ENCODE measurements around the gene CYB561A3.

Gene CYB561A3

GRCh38 chr11:61315260-61315659, 46.4 kb downstream of the CYB561A3 start:
- no peak for DNase-seq

GRCh38 chr11:61310749-61311148, 50.9 kb downstream of the CYB561A3 start:
- DNase-seq = no peak

- no peak for DNase-seq
Measured at GRCh38 chr11:61309739-61310138, 51.9 kb downstream of the CYB561A3 start.

- no peak for DNase-seq
Measured at GRCh38 chr11:61309141-61309540, 52.5 kb downstream of the CYB561A3 start.

- DNase-seq = no peak
Measured at GRCh38 chr11:61307354-61307753, 54.3 kb downstream of the CYB561A3 start.

- no peak for DNase-seq
Measured at GRCh38 chr11:61306221-61306620, 55.5 kb downstream of the CYB561A3 start.

- DNase-seq = no peak
Measured at GRCh38 chr11:61305417-61305816, 56.3 kb downstream of the CYB561A3 start.

- DNase-seq = no peak
Measured at GRCh38 chr11:61303725-61304124, 58.0 kb downstream of the CYB561A3 start.

- no peak for DNase-seq
Measured at GRCh38 chr11:61302550-61302949, 59.1 kb downstream of the CYB561A3 start.
